HCT116 (cell line): ENCODE results near the gene KY. TPM values are rescaled to one million over a fixed set of nuclear protein-coding genes. Genes with fewer than 3 reads are reported as not detected.

Experiments
- ATAC-seq: fragments of 200-7000 bp; cut with Tn5 transposase; 2 replicates; pipeline ENCODE4 v1.9.1; 2020; ENCODE audit warnings: mild to moderate bottlenecking, moderate library complexity
- BruUV-seq: library from RNA; stranded (reverse); fragments of 400-500 nt; replicated peaks from 2 replicates; lab custom pipeline; 2021; lab: Mats Ljungman, UMichigan
- CTCF ChIA-PET: fragments of 300-600 bp; sonication (Branson Sonifier 250); formaldehyde crosslinking; loops from one replicate; lab custom pipeline; 2021; ENCODE audit warnings: antibody characterized with exemption; lab: Charles Lee
- POLR2A ChIA-PET: fragments of 300-600, 350-600 bp; sonication (Branson Sonifier 250); formaldehyde crosslinking; loops from one replicate; lab custom pipeline; 2021; ENCODE audit warnings: antibody characterized with exemption; lab: Charles Lee
- RAD21 ChIA-PET, 2 experiments: fragments of 300-600 bp; sonication (Branson Sonifier 250); formaldehyde crosslinking; loops; one replicate each; lab custom pipeline; 2023; ENCODE audit warnings: low total read pairs in 2 of 2; ENCODE audit not compliant: uncharacterized antibody in 2 of 2, unreplicated experiment in 2 of 2, low non-redundant PET in 1 of 2; lab: Charles Lee
- DNase-seq: peaks from one replicate; pipeline ENCODE4 v3.0.0-alpha.2; 2010; ENCODE audit warnings: low read depth, low spot score
- H2AFZ ChIP-seq: fragments of 200-600 bp; shearing (Covaris generic), sonication (generic); 2 replicates; pipeline ENCODE4 v1.6.1; 2017; ENCODE audit warnings: low read depth, mixed run types, mixed read lengths, antibody characterized with exemption, low read length; ENCODE audit not compliant: poor library complexity, severe bottlenecking
- H3K27ac ChIP-seq: 2 replicates; pipeline ENCODE4 v1.5.1; 2012; ENCODE audit warnings: low read depth, low read length
- H3K27me3 ChIP-seq: fragments of 200-600 bp; sonication (generic); 2 replicates; pipeline ENCODE4 v1.6.1; 2016; ENCODE audit warnings: mixed run types, low read length, mixed read lengths; ENCODE audit not compliant: insufficient read depth
- H3K36me3 ChIP-seq, 2 experiments: fragments of 200-500 bp in 1 of 2; fragments of 200-600 bp in 1 of 2; sonication (Bioruptor generic) in 1 of 2; sonication (generic) in 1 of 2; 2 replicates each; pipeline versions ENCODE4 v1.5.1 to v1.6.1; 2014 to 2016; ENCODE audit warnings: low read length in 2 of 2, inconsistent platforms in 1 of 2, mixed read lengths in 1 of 2, mixed run types in 1 of 2; ENCODE audit not compliant: insufficient read depth in 2 of 2, control insufficient read depth in 1 of 2
- H3K4me1 ChIP-seq, 2 experiments: fragments of 200-600 bp in 1 of 2; sonication (generic) in 1 of 2; 2 replicates each; pipeline versions ENCODE4 v1.5.1 to v1.6.1; 2012 to 2017; ENCODE audit warnings: low read length in 2 of 2, inconsistent platforms in 1 of 2, mild to moderate bottlenecking in 1 of 2, mixed read lengths in 1 of 2, mixed run types in 1 of 2, moderate library complexity in 1 of 2; ENCODE audit not compliant: insufficient read depth in 2 of 2, control insufficient read depth in 1 of 2
- H3K4me2 ChIP-seq: fragments of 200-600 bp; sonication (generic); 2 replicates; pipeline ENCODE4 v1.6.1; 2017; ENCODE audit warnings: mixed run types, low read length, mixed read lengths
- H3K4me3 ChIP-seq, 2 experiments: fragments of 200-600 bp in 1 of 2; sonication (generic) in 1 of 2; replicated peaks in 1 of 2; 2 replicates each; pipeline ENCODE4 v1.5.1; 2011 to 2016; ENCODE audit warnings: low read length in 2 of 2, control low read depth in 1 of 2, low read depth in 1 of 2, mild to moderate bottlenecking in 1 of 2, mixed read lengths in 1 of 2, mixed run types in 1 of 2
- H3K79me2 ChIP-seq: fragments of 200-600 bp; sonication (generic); 2 replicates; pipeline ENCODE4 v1.6.1; 2017; ENCODE audit warnings: mild to moderate bottlenecking, mixed run types, low read length, moderate library complexity, mixed read lengths; ENCODE audit not compliant: insufficient read depth
- H3K9ac ChIP-seq: fragments of 200-600 bp; sonication (generic); 2 replicates; pipeline ENCODE4 v1.6.1; 2016; ENCODE audit warnings: low read length, mixed read lengths
- H3K9me2 ChIP-seq: fragments of 200-600 bp; sonication (generic), shearing (Covaris generic); 2 replicates; pipeline ENCODE4 v1.6.1; 2017; ENCODE audit warnings: mixed run types, mild to moderate bottlenecking, moderate library complexity; ENCODE audit not compliant: insufficient read depth
- H3K9me3 ChIP-seq, 2 experiments: fragments of 200-500 bp in 1 of 2; fragments of 200-600 bp in 1 of 2; sonication (Bioruptor generic) in 1 of 2; sonication (generic) in 1 of 2; 2 replicates each; pipeline ENCODE4 v1.6.1; 2014 to 2017; ENCODE audit warnings: low read length in 2 of 2, mixed read lengths in 2 of 2, inconsistent platforms in 1 of 2, low read depth in 1 of 2, mild to moderate bottlenecking in 1 of 2, mixed run types in 1 of 2, moderate library complexity in 1 of 2; ENCODE audit not compliant: control insufficient read depth in 1 of 2, insufficient read depth in 1 of 2
- H4K20me1 ChIP-seq: fragments of 200-600 bp; sonication (generic), shearing (Covaris generic); 2 replicates; pipeline ENCODE4 v1.6.1; 2017; ENCODE audit warnings: mixed run types, mild to moderate bottlenecking, moderate library complexity; ENCODE audit not compliant: insufficient read depth
- CBX3 ChIP-seq: IDR thresholded peaks from 2 replicates; pipeline ENCODE4 v1.6.1; 2012; ENCODE audit warnings: low read depth
- CEBPB ChIP-seq: IDR thresholded peaks from 2 replicates; pipeline ENCODE4 v1.6.1; 2012; ENCODE audit warnings: low read depth
- EZH2phosphoT487 ChIP-seq: fragments of 200-600 bp; IDR thresholded peaks from 2 replicates; pipeline ENCODE4 v1.6.1; 2018; ENCODE audit warnings: antibody characterized with exemption, borderline replicate concordance
- RAD21 ChIP-seq: IDR thresholded peaks from 2 replicates; pipeline ENCODE4 v1.6.1; 2012; ENCODE audit warnings: low read depth, mild to moderate bottlenecking
- SRF ChIP-seq: IDR thresholded peaks from 2 replicates; pipeline ENCODE4 v1.6.1; 2012; ENCODE audit warnings: low read depth
- YY1 ChIP-seq: IDR thresholded peaks from 2 replicates; pipeline ENCODE4 v1.6.1; 2011; ENCODE audit warnings: low read length, low read depth, moderate library complexity, mild to moderate bottlenecking; ENCODE audit not compliant: insufficient replicate concordance; ENCODE audit errors: extremely low read depth
- intact Hi-C: fragments of 100-400 bp; cut with micrococcal nuclease; formaldehyde crosslinking; loops from 2 replicates; pipeline ENCODE4 v1.10.0; 2022
- total RNA-seq: library from RNA; stranded (reverse); gene quantifications from one replicate; pipeline ENCODE4 v1.2.1, GENCODE V29; 2021; ENCODE audit not compliant: unreplicated experiment
- TF ChIP-seq, protein P1 (sequence below): IDR thresholded peaks from 2 replicates; pipeline ENCODE4 v1.6.1; 2012
- TF ChIP-seq, protein P2 (sequence below): IDR thresholded peaks from 2 replicates; pipeline ENCODE4 v1.6.1; 2012; ENCODE audit warnings: low read depth

Gene KY
- total RNA-seq, 1 experiment from 2014 or later = not detected

DNA sequence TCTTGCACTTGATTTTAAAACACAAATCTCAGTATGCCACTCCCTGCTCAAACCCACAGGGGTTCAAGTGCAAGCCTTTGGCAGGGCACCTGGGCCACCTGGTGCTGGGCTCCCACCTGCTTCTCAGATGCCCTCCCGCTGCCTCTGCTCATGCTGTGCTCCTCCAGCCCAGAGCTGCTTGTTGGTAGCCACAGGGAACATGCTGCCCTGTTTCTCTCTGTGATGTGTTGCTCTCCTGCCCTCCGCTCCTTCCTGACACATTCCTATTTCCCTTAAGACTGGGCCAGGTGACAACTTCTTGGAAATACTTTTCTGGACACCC, 27.1 kb upstream of the KY start:
- no peaks in the 10 kb centered on the region for H3K9me2 ChIP-seq
- TF ChIP-seq CEBPB (no peak), CBX3 (no peak), RAD21 (no peak), EZH2phosphoT487 (no peak), SRF (no peak), YY1 (no peak)
- TF ChIP-seq, protein P1, sequence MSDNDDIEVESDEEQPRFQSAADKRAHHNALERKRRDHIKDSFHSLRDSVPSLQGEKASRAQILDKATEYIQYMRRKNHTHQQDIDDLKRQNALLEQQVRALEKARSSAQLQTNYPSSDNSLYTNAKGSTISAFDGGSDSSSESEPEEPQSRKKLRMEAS = no peak
- TF ChIP-seq, protein P2, sequence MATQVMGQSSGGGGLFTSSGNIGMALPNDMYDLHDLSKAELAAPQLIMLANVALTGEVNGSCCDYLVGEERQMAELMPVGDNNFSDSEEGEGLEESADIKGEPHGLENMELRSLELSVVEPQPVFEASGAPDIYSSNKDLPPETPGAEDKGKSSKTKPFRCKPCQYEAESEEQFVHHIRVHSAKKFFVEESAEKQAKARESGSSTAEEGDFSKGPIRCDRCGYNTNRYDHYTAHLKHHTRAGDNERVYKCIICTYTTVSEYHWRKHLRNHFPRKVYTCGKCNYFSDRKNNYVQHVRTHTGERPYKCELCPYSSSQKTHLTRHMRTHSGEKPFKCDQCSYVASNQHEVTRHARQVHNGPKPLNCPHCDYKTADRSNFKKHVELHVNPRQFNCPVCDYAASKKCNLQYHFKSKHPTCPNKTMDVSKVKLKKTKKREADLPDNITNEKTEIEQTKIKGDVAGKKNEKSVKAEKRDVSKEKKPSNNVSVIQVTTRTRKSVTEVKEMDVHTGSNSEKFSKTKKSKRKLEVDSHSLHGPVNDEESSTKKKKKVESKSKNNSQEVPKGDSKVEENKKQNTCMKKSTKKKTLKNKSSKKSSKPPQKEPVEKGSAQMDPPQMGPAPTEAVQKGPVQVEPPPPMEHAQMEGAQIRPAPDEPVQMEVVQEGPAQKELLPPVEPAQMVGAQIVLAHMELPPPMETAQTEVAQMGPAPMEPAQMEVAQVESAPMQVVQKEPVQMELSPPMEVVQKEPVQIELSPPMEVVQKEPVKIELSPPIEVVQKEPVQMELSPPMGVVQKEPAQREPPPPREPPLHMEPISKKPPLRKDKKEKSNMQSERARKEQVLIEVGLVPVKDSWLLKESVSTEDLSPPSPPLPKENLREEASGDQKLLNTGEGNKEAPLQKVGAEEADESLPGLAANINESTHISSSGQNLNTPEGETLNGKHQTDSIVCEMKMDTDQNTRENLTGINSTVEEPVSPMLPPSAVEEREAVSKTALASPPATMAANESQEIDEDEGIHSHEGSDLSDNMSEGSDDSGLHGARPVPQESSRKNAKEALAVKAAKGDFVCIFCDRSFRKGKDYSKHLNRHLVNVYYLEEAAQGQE = no peak
- ATAC-seq = no peak
- RAD21 ChIA-PET = no interaction called here
- no peak overlapping the region for H3K27ac ChIP-seq
- H3K4me1 ChIP-seq = no peaks in the 10 kb centered on the region
- peaks cover 10% of the 10 kb centered on the region; the same call in 1 of the 2 replicates for H3K27me3 ChIP-seq
- POLR2A ChIA-PET = no interaction called here
- H2AFZ ChIP-seq = no peak overlapping the region
- no peak for DNase-seq
- intact Hi-C loops = loop anchor here (1.0 kb wide), 1 partner anchor 78 kb away; no protein-coding TSS in a partner anchor
- H4K20me1 ChIP-seq = no peaks in the 10 kb centered on the region
- no TSS peak for BruUV-seq
- no peaks in the 10 kb centered on the region for H3K79me2 ChIP-seq
- CTCF ChIA-PET = interaction anchor here (0.8 kb wide), 1 partner anchor 26 kb away, joined by 3 read pairs; no protein-coding TSS in a partner anchor
- no peak overlapping the region for H3K4me3 ChIP-seq
- peaks cover 5% of the 10 kb centered on the region in 2 experiments; a peak in 1 of 4 replicates for H3K9me3 ChIP-seq
- H3K4me2 ChIP-seq = no peak overlapping the region
- no peak overlapping the region for H3K9ac ChIP-seq
- H3K36me3 ChIP-seq = no peaks in the 10 kb centered on the region
